DND-41 (cell line): ENCODE measurements around the gene CADPS.

Source experiments
- ATAC-seq: fragments of 200-7000 bp; cut with Tn5 transposase; 3 replicates; pipeline ENCODE4 v1.9.1; 2021; ENCODE audit warnings: low read depth; ENCODE audit not compliant: insufficient read depth
- DNase-seq: peaks from one replicate; pipeline ENCODE4 v3.0.0-alpha.2; 2020
- H2AFZ ChIP-seq: 2 replicates; pipeline ENCODE4 v1.6.0; 2012; ENCODE audit warnings: low read depth, low read length
- H3K27ac ChIP-seq: 2 replicates; pipeline ENCODE4 v1.5.1; 2012; ENCODE audit warnings: low read length, inconsistent platforms
- H3K27me3 ChIP-seq: fragments of 200-600 bp; sonication (generic); 2 replicates; pipeline ENCODE4 v1.6.0; 2012; ENCODE audit warnings: low read length, mild to moderate bottlenecking, inconsistent platforms; ENCODE audit not compliant: insufficient read depth, poor library complexity
- H3K36me3 ChIP-seq: 2 replicates; pipeline ENCODE4 v1.5.1; 2012; ENCODE audit warnings: low read length, inconsistent platforms; ENCODE audit not compliant: insufficient read depth
- H3K4me1 ChIP-seq: 2 replicates; pipeline ENCODE4 v1.5.1; 2012; ENCODE audit warnings: mild to moderate bottlenecking, low read length; ENCODE audit not compliant: insufficient read depth
- H3K4me2 ChIP-seq: 2 replicates; pipeline ENCODE4 v1.6.0; 2012; ENCODE audit warnings: mild to moderate bottlenecking, moderate library complexity, low read length, inconsistent platforms; ENCODE audit not compliant: insufficient read depth
- H3K4me3 ChIP-seq, 2 experiments: fragments of 200-600 bp in 1 of 2; shearing (Covaris generic) in 1 of 2; 2 replicates each; pipeline ENCODE4 v1.5.1; 2012 to 2016; ENCODE audit warnings: inconsistent platforms in 2 of 2, low read length in 2 of 2, mild to moderate bottlenecking in 2 of 2, low read depth in 1 of 2, moderate library complexity in 1 of 2
- H3K79me2 ChIP-seq: 2 replicates; pipeline ENCODE4 v1.6.0; 2012; ENCODE audit warnings: low read length, inconsistent platforms; ENCODE audit not compliant: insufficient read depth
- H3K9ac ChIP-seq: 2 replicates; pipeline ENCODE4 v1.6.0; 2012; ENCODE audit warnings: low read depth, mild to moderate bottlenecking, inconsistent platforms, low read length, moderate library complexity
- H3K9me3 ChIP-seq: 2 replicates; pipeline ENCODE4 v1.5.1; 2012; ENCODE audit warnings: low read length, moderate library complexity, mild to moderate bottlenecking, inconsistent platforms; ENCODE audit not compliant: insufficient read depth, severe bottlenecking
- H4K20me1 ChIP-seq: 2 replicates; pipeline ENCODE4 v1.6.0; 2012; ENCODE audit warnings: low read length; ENCODE audit not compliant: insufficient read depth
- CTCF ChIP-seq: IDR thresholded peaks from 2 replicates; pipeline ENCODE4 v1.5.1; 2012; ENCODE audit warnings: borderline replicate concordance, low read length, moderate library complexity, mild to moderate bottlenecking; ENCODE audit not compliant: poor library complexity, severe bottlenecking; ENCODE audit errors: extremely low read depth
- EZH2 ChIP-seq: IDR thresholded peaks from 3 replicates; pipeline ENCODE4 v1.6.1; 2012; ENCODE audit warnings: borderline replicate concordance, low read depth, mild to moderate bottlenecking, moderate library complexity, low read length, inconsistent platforms; ENCODE audit not compliant: severe bottlenecking

Gene CADPS

DNA sequence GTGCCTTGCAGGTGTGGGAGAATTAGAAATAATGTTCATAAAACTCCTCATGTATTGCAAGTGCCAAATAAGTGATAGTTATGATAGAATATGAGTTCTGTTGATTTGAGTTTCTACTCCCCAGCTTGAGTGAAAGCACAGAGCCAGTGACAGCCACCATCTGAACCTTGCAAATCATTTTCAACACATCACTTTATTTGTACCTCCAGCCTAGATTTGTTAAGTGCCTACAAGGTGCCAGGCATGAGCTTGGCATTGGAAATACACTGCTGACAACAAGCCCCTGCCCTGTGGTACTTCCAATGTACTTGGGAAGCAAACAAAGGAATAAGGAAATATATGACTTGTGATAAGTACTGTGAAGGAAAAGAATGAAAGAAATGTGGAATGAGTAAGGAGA is 518.9 kb downstream of the CADPS start:
- no peaks in the 10 kb centered on the region for H3K9me3 ChIP-seq
- no peaks in the 10 kb centered on the region for H3K27me3 ChIP-seq
- no peak overlapping the region for H2AFZ ChIP-seq
- H4K20me1 ChIP-seq: no peaks in the 10 kb centered on the region
- DNase-seq: no peak
- no peak for ATAC-seq
- 0 out of 2 replicates have a peak overlapping the region, but pooled peaks have one; percentile 20 for H3K27ac ChIP-seq
- no peaks in the 10 kb centered on the region for H3K79me2 ChIP-seq
- no peak overlapping the region for H3K4me3 ChIP-seq
- no peak overlapping the region for H3K4me2 ChIP-seq
- no peaks in the 10 kb centered on the region for H3K36me3 ChIP-seq
- no peak overlapping the region for H3K9ac ChIP-seq
- peaks cover 23% of the 10 kb centered on the region for H3K4me1 ChIP-seq
- no peak for TF ChIP-seq EZH2
- no peak for TF ChIP-seq CTCF

DNA sequence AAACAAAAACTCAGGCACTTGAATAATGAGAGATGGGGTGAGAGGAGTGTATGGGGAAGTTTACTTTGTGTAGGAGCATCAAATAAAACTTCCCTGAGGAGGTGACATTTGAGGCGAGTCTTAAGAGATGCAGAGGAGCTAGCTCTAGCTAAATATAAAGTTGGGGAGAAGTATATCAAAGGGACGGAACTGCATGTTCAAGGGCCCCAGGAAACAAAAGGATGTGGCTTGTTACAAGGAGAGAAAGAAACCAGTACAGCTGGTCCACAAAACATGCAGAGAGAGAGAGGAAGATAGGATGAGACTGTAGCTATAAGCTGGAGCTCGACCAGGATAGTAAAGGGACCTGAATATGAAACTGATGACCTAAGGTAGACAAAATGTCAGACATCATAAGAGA is 519.5 kb downstream of the CADPS start:
- H3K9me3 ChIP-seq: no peaks in the 10 kb centered on the region
- no peak overlapping the region for H3K4me2 ChIP-seq
- H4K20me1 ChIP-seq: no peaks in the 10 kb centered on the region
- DNase-seq (peak; percentile 9), ATAC-seq (peak; percentile 71)
- no peak overlapping the region for H3K4me3 ChIP-seq
- H3K36me3 ChIP-seq: no peaks in the 10 kb centered on the region
- H3K9ac ChIP-seq: no peak overlapping the region
- TF ChIP-seq CTCF (no peak), EZH2 (no peak)
- no peaks in the 10 kb centered on the region for H3K27me3 ChIP-seq
- no peaks in the 10 kb centered on the region for H3K79me2 ChIP-seq
- H2AFZ ChIP-seq: no peak overlapping the region
- H3K4me1 ChIP-seq: peaks cover 17% of the 10 kb centered on the region
- H3K27ac ChIP-seq: no peak overlapping the region
